HG02884 (cell line): ENCODE measurements around the gene PPFIA4.

Source experiments
- ATAC-seq: cut with Tn5 transposase; IDR thresholded peaks from one replicate; pipeline ENCODE4 v1.9.1; 2021; ENCODE audit warnings: mild to moderate bottlenecking, moderate library complexity; ENCODE audit not compliant: unreplicated experiment

PPFIA4 gene

DNA sequence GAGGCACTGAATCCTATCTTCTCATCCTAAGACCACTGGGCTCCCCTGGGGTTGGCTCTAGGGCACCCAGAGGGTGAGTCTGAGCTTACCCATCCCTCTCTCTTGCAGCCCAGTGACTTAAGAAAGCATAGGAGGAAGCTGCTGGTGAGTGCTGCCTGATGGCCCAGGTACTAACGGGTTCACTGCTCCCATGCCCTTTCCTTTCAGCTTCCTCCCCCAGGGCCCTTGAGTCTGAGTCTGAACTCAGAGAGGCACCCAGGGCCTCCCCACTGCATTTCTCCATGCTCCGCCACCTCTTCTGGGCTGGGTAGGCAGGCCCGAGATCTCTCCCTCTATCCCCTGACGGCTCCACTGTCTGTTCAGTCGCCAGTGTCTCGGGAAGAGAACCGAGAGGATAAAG is 29.7 kb downstream of the PPFIA4 start:
- ATAC-seq: no peak

DNA sequence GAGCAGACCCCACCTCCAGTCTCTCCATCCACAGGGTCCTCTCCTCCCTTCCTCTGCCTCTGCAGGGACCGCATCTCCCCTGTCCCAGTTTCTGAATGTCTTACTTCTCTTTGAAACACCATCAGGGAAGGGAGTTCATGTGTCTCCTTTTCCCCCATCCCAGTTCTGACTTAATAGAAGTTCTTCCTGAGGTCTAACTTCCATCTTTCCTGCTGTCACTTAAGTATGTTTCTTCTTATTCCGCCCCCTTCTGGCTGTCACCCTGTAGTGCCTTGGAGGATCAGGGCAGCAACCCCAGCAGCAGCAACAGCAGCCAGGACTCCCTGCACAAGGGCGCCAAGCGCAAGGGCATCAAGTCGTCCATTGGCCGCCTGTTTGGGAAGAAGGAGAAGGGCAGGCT is 30.2 kb downstream of the PPFIA4 start:
- ATAC-seq: no peak

DNA sequence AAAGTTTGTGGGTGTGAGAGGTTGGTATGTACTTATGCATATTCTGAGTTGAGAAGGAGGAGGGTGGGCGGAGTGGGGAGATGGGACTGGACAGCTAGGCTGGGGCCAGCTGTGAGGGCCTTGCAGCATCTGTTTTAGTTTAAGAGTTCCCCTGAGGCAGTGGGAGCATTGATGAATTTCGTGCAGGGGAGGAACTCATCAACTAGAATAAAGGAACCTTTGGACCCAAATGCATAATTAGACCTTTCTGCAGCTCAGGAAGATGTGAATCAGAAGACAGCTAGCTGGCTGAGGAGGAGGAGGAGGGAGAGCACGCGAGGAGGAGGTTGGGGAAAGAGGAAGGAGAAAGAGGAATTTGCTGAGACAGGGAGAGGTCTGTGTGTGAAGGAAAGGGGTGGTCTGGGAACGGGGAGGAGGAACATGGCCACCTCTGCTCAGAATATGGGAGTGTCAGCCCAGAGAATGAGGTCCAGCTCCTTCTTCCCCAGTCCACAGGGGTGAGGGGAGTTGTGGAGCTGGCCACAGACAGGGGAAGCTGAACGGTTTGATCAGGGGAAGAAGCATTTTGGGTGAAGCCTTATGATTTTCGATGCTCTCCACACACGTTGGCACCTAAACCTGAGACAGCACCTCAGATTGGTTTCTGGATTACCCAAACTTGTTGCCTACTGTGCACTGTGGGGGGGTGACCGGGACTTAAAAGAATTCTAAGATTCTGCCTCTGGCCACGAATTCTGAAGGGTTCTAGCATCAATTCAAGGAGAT is 31.8 kb downstream of the PPFIA4 start:
- ATAC-seq: no peak

DNA sequence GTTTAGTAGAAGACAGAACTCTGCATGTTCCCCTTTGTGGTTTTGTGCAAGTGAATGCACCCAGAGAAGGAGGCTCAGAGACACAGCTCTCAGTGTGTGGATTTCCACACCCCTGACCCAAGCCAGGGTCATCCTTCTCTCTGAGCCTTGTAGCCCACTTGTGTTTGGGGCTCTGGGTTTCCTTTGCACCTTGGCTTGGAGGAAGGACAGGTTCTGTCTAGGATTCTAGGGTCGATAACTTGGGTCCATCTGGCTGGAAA is 32.3 kb downstream of the PPFIA4 start:
- no peak for ATAC-seq

DNA sequence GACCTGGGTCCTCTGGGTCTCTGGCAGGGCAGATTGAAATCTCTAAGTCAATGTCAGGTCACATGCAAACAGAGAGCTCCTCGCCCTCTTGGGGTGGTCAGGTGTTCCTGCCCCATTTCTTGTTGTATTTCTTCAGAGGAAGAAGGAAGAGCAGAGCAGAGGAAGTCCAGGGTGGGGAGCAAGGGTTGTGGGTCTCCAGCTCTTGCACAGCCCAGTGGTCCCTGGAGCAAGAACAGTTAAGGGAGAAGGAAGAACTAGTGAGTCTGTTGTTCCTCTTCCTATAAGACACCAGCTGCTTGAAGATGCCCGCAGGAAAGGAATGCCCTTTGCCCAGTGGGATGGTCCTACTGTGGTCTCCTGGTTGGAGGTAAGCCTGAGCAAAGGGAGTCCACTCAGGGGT is 33.2 kb downstream of the PPFIA4 start:
- ATAC-seq: no peak

DNA sequence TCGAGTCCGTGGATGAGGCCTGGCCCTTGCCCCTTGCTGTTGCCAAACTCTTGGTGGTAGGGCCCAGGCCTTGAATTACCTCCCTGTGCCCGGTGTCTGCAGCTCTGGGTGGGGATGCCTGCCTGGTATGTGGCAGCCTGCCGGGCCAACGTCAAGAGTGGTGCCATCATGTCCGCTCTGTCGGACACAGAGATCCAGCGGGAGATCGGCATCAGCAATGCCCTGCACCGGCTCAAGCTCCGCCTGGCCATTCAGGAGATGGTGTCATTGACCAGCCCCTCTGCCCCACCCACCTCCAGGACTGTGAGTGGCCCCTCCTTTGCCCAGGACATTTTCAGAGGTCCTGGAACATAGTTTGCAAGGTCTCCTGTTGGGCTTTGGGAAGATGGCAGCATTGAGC is 33.8 kb downstream of the PPFIA4 start:
- ATAC-seq: no peak

DNA sequence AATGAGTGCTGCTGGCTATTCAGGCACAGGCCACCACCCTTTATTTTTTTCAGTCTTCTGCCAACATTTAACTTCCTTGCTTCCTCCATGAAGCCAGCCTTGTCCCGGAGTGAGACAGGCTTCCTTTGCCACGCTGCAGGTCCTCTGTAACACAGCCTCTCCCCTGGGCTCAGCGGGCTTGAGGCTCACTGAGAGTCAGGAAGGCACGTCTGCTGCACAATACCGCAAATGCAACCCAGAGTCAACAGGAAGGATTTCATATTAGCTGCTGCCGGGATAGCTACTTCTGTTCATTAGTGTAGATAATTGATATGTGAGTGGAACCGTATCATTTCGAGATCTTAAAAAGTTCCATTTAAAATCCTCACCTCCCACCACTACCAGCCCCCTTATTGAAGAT is 37.0 kb downstream of the PPFIA4 start:
- ATAC-seq: no peak

DNA sequence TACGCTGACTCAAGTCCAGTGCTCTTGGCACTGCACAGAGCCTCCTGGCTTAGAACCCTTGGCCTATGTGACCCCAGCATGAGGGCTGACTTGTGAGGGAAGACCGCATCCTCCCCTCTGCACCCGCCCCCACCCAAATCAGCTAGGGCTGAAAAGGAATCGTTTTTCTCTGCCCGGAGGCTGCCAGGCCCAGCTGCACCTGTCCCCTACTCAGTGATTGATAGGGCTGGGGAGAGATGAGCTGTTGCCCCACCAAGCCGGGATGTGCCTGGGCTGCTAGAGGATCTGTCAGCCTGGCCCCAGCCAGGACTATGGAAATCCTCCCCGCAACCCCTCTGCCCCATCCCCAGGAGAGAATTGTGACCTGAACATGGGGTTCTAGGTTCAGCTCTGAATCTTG is 38.9 kb downstream of the PPFIA4 start:
- no peak for ATAC-seq

DNA sequence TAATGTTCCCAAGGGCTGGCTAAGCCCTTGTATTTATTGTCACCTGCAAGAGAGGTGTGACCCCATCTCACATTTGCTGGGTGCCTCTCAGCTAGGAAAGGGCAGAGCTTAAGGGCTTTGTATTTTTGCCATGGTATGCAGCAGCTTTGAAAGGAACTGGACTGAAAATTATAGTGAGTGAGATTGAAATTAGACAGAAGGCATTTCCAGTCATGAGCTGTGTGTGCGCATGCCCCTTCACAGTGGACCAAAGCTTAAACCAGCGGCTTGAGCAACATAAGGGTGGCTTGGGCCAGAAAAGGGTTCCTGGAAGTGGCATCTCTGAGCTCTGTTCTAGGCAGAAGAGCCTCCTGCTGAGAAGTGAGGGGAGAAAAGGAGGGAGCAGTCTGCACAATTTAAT is 39.7 kb downstream of the PPFIA4 start:
- ATAC-seq: no peak

DNA sequence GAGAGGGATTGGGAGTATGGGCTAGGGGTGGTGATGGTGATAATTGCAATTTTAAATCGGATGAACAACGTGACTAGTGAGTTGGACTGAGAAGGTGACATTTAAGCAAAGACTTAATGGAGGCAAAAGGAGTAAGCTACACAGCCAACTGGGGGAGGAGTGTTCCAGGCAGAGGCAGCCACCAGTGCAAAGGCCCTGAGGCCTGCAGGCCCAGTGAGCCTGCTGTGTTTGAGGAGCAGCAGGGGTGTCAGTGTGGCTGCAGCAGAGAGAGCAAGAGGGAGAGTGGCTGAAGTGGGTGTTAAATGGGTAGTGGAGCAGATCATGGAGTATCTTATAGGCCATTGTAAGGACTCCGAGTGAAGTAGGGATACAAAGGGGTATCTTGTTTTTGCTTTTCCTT is 40.7 kb downstream of the PPFIA4 start:
- ATAC-seq: no peak

DNA sequence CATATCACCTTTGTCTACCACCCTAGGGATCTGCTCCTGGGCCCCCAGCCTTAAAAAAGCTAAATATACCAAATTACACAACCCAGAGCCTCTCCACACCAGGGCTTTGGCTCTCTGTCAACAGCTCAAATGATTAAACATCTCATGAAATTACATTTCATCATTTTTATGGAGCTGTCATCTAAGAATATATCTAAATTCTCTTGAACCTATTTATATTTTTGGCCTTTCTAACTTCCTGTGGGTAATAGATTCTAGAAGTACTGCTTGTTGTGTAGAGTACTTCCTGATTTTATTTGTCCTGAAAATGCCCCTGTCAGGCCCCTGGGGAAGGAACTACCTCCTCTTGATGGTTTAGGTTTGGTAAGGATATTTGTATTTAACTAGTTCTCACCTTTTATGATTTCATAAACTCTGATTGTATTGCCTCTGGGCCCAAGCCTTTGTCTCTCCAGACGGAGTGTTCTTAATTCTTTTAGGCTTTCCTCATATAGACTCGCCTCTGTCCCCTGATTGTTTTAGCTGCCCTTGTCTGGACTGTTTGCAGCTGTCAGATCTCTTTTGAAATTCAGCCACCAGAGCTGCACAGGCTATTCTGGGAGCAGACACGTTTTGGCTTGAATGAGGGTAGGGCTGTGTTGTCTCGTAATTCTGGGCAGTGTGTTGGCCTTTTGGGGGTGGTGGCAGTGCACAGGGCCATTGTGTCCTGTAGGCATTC is 42.9 kb downstream of the PPFIA4 start:
- no peak for ATAC-seq

DNA sequence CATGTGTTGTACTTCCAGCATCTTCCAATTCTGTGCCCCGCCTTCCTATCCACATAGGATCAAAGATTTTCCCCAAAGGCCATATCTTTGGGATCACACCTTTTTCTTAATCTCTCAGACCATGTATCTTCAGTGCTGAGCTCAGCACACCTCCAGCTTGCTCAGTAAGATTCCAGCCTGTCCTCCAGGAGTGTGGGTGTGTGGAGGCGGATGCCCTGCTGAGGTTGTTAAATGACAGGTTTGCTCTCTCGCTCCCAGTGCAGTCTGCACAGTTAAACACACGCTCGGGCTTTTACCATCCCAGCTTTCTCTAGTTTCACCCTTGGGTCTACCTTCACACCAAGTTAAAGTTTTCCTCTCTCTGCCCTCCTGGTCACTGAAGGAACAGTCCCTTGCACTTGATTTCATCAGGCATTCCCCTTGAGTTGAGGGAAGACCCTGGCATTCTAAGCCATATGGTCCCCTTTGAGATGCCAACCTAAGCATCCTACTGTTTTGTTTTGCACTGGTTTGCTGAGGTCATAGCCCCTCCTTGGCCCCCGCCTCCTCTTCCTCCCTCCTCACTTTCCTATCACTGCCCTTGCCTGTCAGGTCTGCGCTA is 45.8 kb downstream of the PPFIA4 start:
- no peak for ATAC-seq

DNA sequence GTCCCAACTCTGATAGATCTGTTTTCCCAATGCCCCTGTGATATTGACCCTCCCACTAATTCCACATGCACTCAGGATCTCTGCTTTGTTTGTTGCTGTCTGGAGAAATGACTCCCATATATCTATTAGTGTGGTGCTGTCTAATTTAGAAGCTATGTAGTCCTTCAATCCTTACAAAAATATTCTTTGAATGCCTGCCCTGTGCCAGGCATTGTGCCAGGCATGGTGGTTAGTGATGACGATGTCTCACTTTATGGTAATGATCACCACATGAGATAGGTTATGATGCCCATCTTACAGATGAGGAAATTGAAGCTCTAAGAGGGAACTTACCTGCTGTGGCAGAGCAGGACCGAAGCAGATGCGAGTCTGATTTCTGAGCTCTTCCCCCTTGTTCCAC is 46.6 kb downstream of the PPFIA4 start:
- ATAC-seq: no peak

DNA sequence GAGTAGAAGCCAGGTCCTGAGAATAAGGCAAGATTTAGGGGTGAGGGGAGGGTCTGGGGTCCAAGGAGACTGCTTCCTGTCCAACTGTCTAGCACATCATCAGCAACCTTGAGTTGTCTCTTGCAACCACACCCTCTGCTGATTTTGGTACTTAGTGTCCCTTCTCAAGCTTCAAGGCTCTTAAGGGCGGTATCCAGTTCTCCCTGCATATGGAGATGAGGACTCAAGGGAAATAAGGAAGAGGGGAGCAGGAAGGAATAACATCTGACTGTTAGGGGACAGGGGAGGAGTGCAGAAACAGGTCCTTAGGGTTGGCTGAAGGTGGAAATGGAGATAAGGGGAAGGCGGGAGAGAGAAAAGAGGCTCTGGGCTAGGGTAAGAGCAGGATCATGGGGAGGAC is 47.2 kb downstream of the PPFIA4 start:
- no peak for ATAC-seq

DNA sequence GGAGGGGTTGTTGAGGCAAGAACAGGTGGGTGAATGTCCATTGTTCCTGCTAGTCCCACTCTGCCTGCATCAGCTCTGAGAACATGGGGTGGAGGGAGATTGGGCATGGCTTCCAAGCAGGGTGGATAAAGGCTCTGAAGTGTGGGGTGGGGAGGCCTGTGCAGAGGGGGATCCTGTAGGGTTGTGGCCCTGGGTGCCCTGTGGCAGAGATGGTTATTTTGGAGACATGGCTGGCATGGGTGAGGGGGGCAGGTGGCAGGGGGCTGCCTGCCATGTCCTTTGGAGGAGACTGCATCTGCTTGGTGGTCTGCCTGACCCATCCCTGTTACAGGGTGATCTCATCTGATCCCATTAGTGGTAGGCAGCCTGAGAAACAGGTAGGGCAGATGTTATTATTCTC is 48.3 kb downstream of the PPFIA4 start:
- no peak for ATAC-seq

DNA sequence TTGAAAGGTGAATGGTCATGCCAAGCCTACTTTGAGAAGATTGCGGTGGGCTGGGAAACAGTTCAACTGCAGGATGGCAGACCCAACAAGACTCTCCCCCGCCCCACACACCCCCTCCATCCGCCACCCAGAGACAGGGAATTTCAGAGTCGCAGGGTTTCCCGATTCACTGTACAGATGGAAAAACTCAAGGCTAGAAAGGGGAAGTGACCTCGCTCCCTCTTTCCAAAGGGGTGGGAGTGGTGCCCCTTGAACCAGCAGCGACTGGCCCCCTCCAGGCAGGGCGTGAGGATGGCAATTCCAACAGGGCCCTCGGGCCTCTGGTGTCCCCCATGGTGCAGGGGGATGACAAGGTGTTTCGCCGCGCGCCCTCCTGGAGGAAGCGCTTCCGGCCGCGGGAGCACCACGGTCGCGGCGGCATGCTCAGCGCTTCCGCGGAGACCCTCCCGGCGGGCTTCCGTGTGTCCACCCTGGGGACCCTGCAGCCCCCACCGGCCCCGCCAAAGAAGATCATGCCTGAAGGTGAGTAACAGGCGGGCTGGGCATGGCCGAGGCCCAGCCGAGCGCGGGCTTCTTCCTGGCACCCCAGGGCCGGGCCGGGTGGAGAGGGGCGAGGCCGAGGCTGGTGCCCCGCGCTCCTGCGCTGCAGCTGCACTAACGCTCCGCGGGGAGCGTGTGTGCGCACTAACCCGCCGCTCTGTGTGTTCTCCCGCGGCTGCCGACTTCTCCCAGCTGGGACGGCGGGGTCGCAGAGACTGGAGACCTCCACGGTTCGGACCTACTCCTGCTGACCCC is 49.1 kb downstream of the PPFIA4 start:
- no peak for ATAC-seq

DNA sequence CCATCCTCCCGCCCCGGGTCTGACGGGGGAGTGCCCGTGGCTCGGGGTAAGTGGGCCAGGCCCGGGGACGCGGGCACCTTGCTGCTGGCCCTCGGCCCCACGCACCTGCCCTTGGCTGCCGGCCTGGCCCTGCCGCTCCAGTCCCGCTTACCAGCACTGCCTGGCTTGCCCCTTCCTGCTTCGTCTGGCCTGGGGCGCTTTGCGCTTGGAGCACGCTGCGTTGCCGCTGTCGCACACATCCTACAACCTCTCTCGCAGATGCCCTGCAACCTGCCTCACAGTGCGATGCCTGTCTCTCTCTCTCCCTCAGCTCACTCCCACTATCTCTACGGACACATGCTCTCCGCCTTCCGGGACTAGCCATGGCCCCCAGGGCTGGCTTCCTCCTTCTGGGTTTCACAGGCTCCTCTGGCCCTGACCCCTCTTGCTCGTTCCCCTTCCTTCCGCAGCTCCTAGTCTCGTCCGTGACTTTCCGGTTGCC is 49.8 kb downstream of the PPFIA4 start:
- no peak for ATAC-seq

DNA sequence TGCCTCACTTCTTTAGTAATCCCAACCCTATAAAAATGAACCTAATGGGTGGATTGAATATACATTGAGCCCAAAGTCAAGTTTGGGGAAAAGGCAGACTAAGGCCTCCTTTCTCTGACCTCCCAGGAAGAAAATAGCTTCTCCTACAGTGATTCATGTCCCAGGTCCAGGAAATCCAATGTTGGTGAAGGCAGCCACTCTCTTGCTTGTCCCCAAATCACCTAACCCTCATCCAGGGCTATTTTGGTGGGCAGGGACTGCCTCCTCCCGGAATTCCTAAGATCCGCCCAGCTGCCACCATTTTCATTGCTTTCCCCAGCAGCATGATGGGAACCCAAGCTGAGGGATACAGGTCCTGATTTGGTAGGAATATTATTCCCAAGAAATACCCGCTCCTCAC is 51.1 kb downstream of the PPFIA4 start:
- no peak for ATAC-seq

DNA sequence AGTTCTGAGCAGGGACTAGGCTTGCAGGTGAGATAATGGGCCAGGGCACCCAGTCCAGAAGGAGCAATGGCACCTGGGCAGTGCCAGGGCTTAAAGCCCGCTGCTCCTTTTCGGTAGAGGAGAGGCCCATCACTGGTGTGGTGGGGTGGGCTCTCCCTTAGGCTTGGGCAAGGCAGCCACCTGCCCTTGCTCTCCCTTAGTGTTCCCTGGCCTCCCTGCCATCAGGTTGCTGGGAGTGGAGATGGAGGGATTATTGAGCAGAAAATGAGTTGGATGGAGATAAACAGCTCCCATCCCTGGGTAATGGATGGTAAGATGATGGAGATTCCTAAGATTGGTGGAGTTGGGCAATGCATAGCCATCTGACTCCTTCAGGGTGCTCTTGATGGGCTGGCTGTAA is 51.7 kb downstream of the PPFIA4 start:
- ATAC-seq: no peak

DNA sequence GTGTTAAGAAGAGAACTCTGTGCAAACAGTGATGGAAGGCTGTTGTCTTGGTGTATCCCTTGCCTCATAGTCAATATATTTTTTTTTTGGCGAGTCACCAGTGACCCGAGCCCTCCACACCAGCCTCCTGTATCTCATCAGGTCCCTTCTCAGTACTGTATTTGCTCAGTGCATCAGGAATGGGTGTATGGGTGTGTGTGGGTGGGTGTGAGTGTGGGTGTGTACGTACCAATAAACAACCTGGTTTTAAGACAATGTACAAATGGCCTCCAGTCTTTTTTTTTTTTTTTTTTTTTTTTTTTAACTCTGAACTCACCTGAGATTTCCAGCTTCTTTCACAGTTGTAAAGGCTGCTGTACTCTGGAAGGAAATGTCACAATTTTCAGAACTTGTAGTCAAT is 52.2 kb downstream of the PPFIA4 start:
- no peak for ATAC-seq

DNA sequence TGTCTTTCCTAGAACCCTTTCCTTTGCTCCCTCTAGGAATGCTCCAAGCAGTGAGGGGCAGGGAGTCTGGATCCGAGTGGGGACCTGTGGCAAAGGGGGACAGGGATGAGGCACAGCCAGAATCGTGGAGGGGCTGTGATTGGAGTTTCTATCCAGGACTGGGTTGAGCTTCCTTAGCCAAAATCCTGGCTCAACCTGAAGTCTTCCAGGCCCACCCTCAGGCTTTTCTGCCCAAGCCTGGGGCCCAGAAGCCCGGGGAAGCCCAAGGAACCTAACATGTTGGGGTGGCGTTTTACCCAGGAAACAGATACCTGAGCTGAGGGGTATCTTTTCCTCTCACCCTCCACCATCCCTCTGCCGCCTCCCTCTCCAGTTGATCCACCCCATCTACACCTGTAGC is 54.2 kb downstream of the PPFIA4 start:
- ATAC-seq: no peak
